Lung (tissue), 12 donors: Measurements from ENCODE around the gene RIMKLB. TPM values are rescaled to one million over a fixed set of nuclear protein-coding genes. Genes with fewer than 3 reads are reported as not detected.
"Not testable (repeated sequence)": the region's sequence is repeated elsewhere in the genome, so short reads cannot be mapped to it uniquely, and the experiment has no call there.

ENCODE experiments used
- ATAC-seq: fragments of 200-7000 bp; cut with Tn5 transposase; one replicate; pipeline ENCODE4 v1.9.1; 2020; ENCODE audit warnings: moderate number of reproducible peaks; ENCODE audit not compliant: insufficient read depth, low FRiP score
- DNase-seq, 3 donors: peaks; one replicate each; pipeline ENCODE4 v3.0.0-alpha.2; 2013 to 2017
- H3K27ac ChIP-seq, 2 donors: one replicate each; pipeline ENCODE4 v1.5.1; 2013; ENCODE audit warnings: mild to moderate bottlenecking in 2 of 2, moderate library complexity in 2 of 2, control low read depth in 1 of 2, inconsistent platforms in 1 of 2, low read depth in 1 of 2, low read length in 1 of 2
- H3K27me3 ChIP-seq, 3 donors: one replicate each; pipeline ENCODE4 v1.5.1; 2013; ENCODE audit warnings: low read length in 2 of 3; ENCODE audit not compliant: control insufficient read depth in 3 of 3, insufficient read depth in 3 of 3
- H3K36me3 ChIP-seq, 4 donors: one replicate each; pipeline ENCODE4 v1.5.1; 2013; ENCODE audit warnings: low read length in 4 of 4, mild to moderate bottlenecking in 1 of 4, moderate library complexity in 1 of 4; ENCODE audit not compliant: control insufficient read depth in 4 of 4, insufficient read depth in 4 of 4
- H3K4me1 ChIP-seq, 5 donors: one replicate each; pipeline ENCODE4 v1.5.1; 2013; ENCODE audit warnings: low read length in 5 of 5, mild to moderate bottlenecking in 2 of 5, moderate library complexity in 1 of 5; ENCODE audit not compliant: control insufficient read depth in 5 of 5, insufficient read depth in 5 of 5
- H3K4me3 ChIP-seq: one replicate; pipeline ENCODE4 v1.5.1; 2013; ENCODE audit warnings: mild to moderate bottlenecking, control low read depth, moderate library complexity
- H3K9ac ChIP-seq, 2 donors: one replicate each; pipeline ENCODE4 v1.5.1; 2013; ENCODE audit warnings: low read length in 2 of 2, control low read depth in 1 of 2; ENCODE audit not compliant: insufficient read depth in 1 of 2
- H3K9me3 ChIP-seq, 4 donors: one replicate each; pipeline ENCODE4 v1.5.1; 2013; ENCODE audit warnings: low read length in 3 of 4, mild to moderate bottlenecking in 1 of 4, moderate library complexity in 1 of 4; ENCODE audit not compliant: control insufficient read depth in 4 of 4, insufficient read depth in 3 of 4
- WGBS, 2 donors: extraction: QIAGEN DNeasy Blood & Tissue Kit; methylation state at CpG; one replicate each; pipeline ENCODE4 v1.1.7; 2013; 5-methylcytosine and 5-hydroxymethylcytosine counted together
- polyA plus RNA-seq, 2 donors: library from polyadenylated mRNA; stranded (reverse); fragments of 200-250 nt; gene quantifications; one replicate each; pipeline ENCODE4 v1.2.1, GENCODE V29; 2013
- total RNA-seq, 2 donors: library from RNA; depleted of rRNA in 1 of 2; stranded (reverse); fragments of >200 nt in 1 of 2; gene quantifications; one replicate each; pipeline ENCODE4 v1.2.1, GENCODE V29; 2014 to 2021
- TF ChIP-seq, protein P1 (sequence below): IDR thresholded peaks from 2 replicates; pipeline ENCODE4 v1.5.1; 2012; ENCODE audit warnings: mild to moderate bottlenecking; ENCODE audit errors: control extremely low read depth, extremely low read depth
- donor health status: control.
- donor health status: control.
- donor health status: Bipolar disorder and iron deficiency.
- donor health status: healthy.
- donor health status: DM: yes; HTN: yes; CAD: no.

Gene RIMKLB
- total and polyA plus RNA-seq, 4 donors = 19.9 to 95.1 (median 35.7) TPM

DNA sequence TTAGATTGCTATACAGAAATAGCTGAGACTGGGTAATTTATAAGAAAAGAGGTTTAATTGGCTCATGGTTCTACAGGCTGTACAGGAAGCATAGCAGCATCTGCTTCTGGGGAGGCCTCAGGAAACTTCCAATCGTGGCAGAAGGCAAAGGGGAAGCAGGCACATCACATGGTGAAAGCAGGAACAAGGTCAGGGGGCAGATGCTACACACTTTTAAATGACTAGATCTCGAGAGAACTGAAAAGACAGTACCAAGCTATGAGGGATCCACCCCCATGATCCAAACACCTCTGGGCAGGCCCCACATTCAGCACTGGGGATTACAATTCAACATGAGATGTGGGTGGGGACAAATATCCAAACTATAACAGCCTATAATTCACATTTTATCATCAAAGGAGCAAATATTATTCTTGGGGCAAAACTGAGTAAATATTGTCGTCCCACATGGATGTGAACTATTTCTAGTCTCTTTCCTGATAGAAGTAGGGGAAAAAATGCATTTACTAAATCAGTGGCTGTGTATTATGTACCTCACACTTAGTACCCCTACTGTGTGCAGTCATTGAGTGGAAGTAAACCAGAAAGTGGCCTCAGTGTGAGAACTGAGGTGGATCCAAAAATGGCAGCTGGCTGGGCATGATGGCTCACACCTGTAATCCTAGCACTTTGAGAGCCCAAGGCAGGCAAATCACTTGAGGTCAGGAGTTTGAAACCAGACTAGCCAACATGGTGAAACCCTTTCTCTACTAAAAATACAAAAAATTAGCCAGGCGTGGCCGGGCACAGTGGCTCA is 99.2 kb downstream of the RIMKLB start:
- DNase-seq = no peak
- ATAC-seq = no peak
- Histone ChIP-seq H3K9me3 (no peaks in the 10 kb centered on the region), H3K27me3 (no peaks in the 10 kb centered on the region), H3K9ac (no peak overlapping the region), H3K4me3 (no peak overlapping the region), H3K27ac (no peak overlapping the region), H3K4me1 (no peaks in the 10 kb centered on the region), H3K36me3 (no peaks in the 10 kb centered on the region)
- TF ChIP-seq, protein P1, sequence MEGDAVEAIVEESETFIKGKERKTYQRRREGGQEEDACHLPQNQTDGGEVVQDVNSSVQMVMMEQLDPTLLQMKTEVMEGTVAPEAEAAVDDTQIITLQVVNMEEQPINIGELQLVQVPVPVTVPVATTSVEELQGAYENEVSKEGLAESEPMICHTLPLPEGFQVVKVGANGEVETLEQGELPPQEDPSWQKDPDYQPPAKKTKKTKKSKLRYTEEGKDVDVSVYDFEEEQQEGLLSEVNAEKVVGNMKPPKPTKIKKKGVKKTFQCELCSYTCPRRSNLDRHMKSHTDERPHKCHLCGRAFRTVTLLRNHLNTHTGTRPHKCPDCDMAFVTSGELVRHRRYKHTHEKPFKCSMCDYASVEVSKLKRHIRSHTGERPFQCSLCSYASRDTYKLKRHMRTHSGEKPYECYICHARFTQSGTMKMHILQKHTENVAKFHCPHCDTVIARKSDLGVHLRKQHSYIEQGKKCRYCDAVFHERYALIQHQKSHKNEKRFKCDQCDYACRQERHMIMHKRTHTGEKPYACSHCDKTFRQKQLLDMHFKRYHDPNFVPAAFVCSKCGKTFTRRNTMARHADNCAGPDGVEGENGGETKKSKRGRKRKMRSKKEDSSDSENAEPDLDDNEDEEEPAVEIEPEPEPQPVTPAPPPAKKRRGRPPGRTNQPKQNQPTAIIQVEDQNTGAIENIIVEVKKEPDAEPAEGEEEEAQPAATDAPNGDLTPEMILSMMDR = no peak
- 76 to 81% methylated on average over 5 of the region's 5 CpGs for WGBS, 2 donors

DNA sequence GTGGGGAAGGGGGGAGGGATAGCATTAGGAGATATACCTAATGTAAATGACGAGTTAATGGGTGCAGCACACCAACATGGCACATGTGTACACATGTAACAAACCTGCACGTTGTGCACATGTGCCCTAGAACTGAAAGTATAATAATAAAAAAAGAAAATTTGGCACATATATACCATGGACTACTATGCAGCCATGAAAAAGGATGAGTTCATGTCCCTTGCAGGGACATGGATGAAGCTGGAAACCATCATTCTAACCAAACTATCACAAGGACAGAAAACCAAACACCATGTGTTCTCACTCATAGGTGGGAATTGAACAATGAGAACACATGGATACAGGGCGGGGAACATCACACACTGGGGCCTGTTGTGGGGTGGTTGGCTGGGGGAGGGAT is 103.4 kb downstream of the RIMKLB start:
- not testable (repeated sequence) for H3K27me3 ChIP-seq, H3K9me3 ChIP-seq, DNase-seq, H3K36me3 ChIP-seq, H3K27ac ChIP-seq, H3K4me3 ChIP-seq, H3K4me1 ChIP-seq, ATAC-seq, H3K9ac ChIP-seq
- 92 to 93% methylated on average over 3 of the region's 3 CpGs for WGBS, 2 donors

DNA sequence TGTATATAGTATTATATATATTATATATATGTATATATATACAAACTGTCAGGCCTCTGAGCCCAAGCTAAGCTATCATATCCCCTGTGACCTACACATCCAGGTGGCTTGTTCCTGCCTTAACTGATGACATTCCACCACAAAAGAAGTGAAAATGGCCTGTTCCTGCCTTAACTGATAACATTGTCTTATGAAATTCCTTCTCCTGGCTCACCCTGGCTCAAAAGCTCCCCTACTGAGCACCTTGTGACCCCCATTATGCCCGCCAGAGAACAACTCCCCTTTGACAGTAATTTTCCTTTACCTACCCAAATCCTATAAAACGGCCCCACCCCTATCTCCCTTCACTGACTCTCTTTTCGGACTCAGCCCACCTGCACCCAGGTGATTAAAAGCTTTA is 107.0 kb downstream of the RIMKLB start:
- H3K4me3 ChIP-seq = not testable (repeated sequence)

DNA sequence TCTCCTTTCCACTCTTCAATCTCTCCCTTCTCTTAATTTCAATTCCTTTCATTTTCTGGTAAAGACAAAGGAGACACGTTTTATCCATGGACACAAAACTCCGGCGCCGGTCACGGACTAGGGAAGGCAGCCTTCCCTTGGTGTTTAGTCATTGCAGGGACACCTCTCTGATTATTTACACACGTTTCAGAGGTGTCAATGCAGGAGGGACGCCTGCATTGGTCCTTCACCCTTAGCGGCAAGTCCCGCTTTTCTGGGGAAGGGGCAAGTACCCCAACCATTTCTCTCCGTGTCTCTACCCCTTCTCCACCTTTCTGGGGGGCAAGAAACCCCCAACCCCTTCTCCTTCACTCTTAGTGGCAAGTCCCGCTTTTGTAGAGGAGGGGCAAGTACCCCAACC is 107.7 kb downstream of the RIMKLB start:
- H3K36me3 ChIP-seq, H3K9me3 ChIP-seq, H3K9ac ChIP-seq, H3K27ac ChIP-seq, H3K27me3 ChIP-seq, H3K4me1 ChIP-seq, H3K4me3 ChIP-seq, DNase-seq, ATAC-seq: not testable (repeated sequence)
- WGBS, 2 donors = 86 to 89% methylated on average over 11 of the region's 11 CpGs

More for the DNA sequence above, 107.0 kb downstream of the RIMKLB start:
- WGBS, 2 donors = 89 to 90% methylated on average over 3 of the region's 3 CpGs
- not testable (repeated sequence) for H3K27ac ChIP-seq, ATAC-seq, H3K4me1 ChIP-seq, H3K27me3 ChIP-seq, DNase-seq, H3K9me3 ChIP-seq, H3K9ac ChIP-seq, H3K36me3 ChIP-seq

DNA sequence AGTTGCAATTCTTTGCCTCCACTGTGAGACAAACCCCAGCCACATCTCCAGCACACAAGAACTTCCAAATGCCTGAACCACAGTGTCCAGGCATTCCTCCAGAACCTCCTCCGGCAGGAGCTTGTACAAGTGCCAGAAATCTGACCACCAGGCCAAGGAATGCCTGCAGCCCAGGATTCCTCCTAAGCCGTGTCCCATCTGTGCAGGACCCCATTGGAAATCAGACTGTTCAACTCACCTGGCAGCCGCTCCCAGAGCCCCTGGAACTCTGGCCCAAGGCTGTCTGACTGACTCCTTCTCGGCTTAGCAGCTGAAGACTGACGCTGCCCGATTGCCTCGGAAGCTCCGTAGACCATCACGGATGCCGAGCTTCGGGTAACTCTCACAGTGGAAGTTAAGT is 109.3 kb downstream of the RIMKLB start:
- not testable (repeated sequence) for H3K9ac ChIP-seq, H3K36me3 ChIP-seq, H3K27me3 ChIP-seq, DNase-seq, H3K9me3 ChIP-seq, ATAC-seq, H3K27ac ChIP-seq, H3K4me1 ChIP-seq, H3K4me3 ChIP-seq
- 95% methylated on average over 11 of the region's 11 CpGs for WGBS, 2 donors

DNA sequence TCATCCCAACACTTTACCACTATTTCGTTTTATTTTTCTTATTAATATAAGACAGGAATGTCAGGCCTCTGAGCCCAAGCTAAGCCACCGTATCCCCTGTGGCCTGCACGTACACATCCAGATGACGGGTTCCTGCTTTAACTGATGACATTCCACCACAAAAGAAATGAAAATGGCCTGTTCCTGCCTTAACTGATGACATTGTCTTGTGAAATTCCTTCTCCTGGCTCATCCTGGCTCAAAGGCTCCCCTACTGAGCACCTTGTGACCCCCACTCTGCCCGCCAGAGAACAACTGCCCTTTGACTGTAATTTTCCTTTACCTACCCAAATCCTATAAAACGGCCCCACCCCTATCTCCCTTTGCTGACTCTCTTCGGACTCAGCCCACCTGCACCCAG is 112.3 kb downstream of the RIMKLB start:
- H3K9me3 ChIP-seq, H3K9ac ChIP-seq, DNase-seq, H3K36me3 ChIP-seq, H3K27ac ChIP-seq, H3K4me3 ChIP-seq, H3K4me1 ChIP-seq, H3K27me3 ChIP-seq, ATAC-seq: not testable (repeated sequence)
- 88 to 96% methylated on average over 7 of the region's 7 CpGs for whole genome bisulfite sequencing, 2 donors
